ENCODE data around the gene LHFPL2.

GRCh38 chr5:78500871-78501270 is 147.7 kb downstream of the LHFPL2 start:
- TF ChIP-seq POLR2A (IDR thresholded peaks at IDR 0.05) = no peak
- TF ChIP-seq CTCF (IDR thresholded peaks at IDR 0.05) = no peak

Data from testis (tissue), 2 donors.